K562 (cell line): ENCODE results near the gene FUT2. TPM values are rescaled to one million over a fixed set of nuclear protein-coding genes. Genes with fewer than 3 reads are reported as not detected.
A peak's percentile ranks its signal among the peaks of the same experiment; 100 is the strongest.

Experiments used
- JUNB ChIP-seq: fragments of 450-650 bp; formaldehyde crosslinking; conservative IDR thresholded peaks from 2 replicates; pipeline ENCODE4 v1.4.0; 2020; ENCODE audit warnings: mild to moderate bottlenecking
- KDM1A ChIP-seq, 2 experiments: fragments of 450-650 bp; IDR thresholded peaks; 2 replicates each; pipeline ENCODE4 v1.6.1; 2016; ENCODE audit warnings: mild to moderate bottlenecking in 2 of 2
- MTA1 ChIP-seq: fragments of 450-650 bp; IDR thresholded peaks from 2 replicates; pipeline ENCODE4 v1.6.1; 2017; ENCODE audit warnings: borderline replicate concordance
- MXI1 ChIP-seq: IDR thresholded peaks from 2 replicates; pipeline ENCODE4 v1.6.1; 2011; ENCODE audit warnings: low read depth, mild to moderate bottlenecking, improper control_type of control experiment, low read length
- NFRKB ChIP-seq: fragments of 450-650 bp; IDR thresholded peaks from 2 replicates; pipeline ENCODE4 v1.6.1; 2016; ENCODE audit warnings: low read depth
- OTX1 ChIP-seq: fragments of 450-650 bp; formaldehyde crosslinking; IDR thresholded peaks from 2 replicates; pipeline ENCODE4 v1.4.0; 2022; ENCODE audit warnings: mild to moderate bottlenecking
- ZNF23 ChIP-seq: fragments of 250-450 bp; sonication (Bioruptor Pico); IDR thresholded peaks from 2 replicates; pipeline ENCODE4 v1.4.0; 2020; ENCODE audit warnings: mild to moderate bottlenecking
- ZNF436 ChIP-seq: fragments of 250-450, 450-650 bp; sonication (Bioruptor Pico); formaldehyde crosslinking; IDR thresholded peaks from 2 replicates; pipeline ENCODE4 v1.7.0; 2020; ENCODE audit warnings: mild to moderate bottlenecking
- ZNF584 ChIP-seq: fragments of 200-800 bp; sonication (Bioruptor generic); IDR thresholded peaks from 2 replicates; pipeline ENCODE4 v1.6.1; 2016; ENCODE audit warnings: low read depth, mild to moderate bottlenecking, missing genetic modification characterization, missing compliant biosample characterization
- polyA plus RNA-seq, 8 experiments: library from polyadenylated mRNA; depleted of rRNA in 4 of 8; stranded (reverse) in 5 of 8; unstranded in 3 of 8; fragments of >200 nt; fragmentation: Nextera tagmentation in 2 of 8; fragmentation: Illumina TruSeq in 1 of 8; extraction: Ambion mirVana in 2 of 8; extraction: Trizol in 1 of 8; gene quantifications; 2 replicates each; pipeline versions ENCODE4 v1.2.1 to v1.2.3, GENCODE V29; 2011 to 2014; ENCODE audit warnings: inconsistent platforms in 1 of 8, missing spikeins in 1 of 8
- total RNA-seq, 7 experiments: library from RNA; depleted of rRNA in 6 of 7; stranded (reverse); fragments of >200 nt in 6 of 7; fragmentation: Illumina TruSeq in 2 of 7; extraction: Trizol in 2 of 7; gene quantifications; 2 replicates each; pipeline versions ENCODE4 v1.2.1 to v1.2.3, GENCODE V29; 2011 to 2021; ENCODE audit warnings: low replicate concordance in 1 of 7
- TF ChIP-seq, protein P1 (sequence below): conservative IDR thresholded peaks from 2 replicates; pipeline ENCODE4 v1.6.1; 2011; ENCODE audit warnings: low read depth, mild to moderate bottlenecking, low read length; ENCODE audit not compliant: control insufficient read depth
- TF ChIP-seq, protein P2 (sequence below): fragments of 200-600 bp; sonication (generic); IDR thresholded peaks from one replicate; pipeline ENCODE4 v1.6.1; 2012; ENCODE audit warnings: mild to moderate bottlenecking, low read depth, low read length, inconsistent platforms

FUT2 gene
- total and polyA plus RNA-seq, 9 of the 15 experiments (the other 6 are each of a cell fraction or from before 2014, with no cell fraction given) = 0.03 to 0.04 TPM; not detected in 7

DNA sequence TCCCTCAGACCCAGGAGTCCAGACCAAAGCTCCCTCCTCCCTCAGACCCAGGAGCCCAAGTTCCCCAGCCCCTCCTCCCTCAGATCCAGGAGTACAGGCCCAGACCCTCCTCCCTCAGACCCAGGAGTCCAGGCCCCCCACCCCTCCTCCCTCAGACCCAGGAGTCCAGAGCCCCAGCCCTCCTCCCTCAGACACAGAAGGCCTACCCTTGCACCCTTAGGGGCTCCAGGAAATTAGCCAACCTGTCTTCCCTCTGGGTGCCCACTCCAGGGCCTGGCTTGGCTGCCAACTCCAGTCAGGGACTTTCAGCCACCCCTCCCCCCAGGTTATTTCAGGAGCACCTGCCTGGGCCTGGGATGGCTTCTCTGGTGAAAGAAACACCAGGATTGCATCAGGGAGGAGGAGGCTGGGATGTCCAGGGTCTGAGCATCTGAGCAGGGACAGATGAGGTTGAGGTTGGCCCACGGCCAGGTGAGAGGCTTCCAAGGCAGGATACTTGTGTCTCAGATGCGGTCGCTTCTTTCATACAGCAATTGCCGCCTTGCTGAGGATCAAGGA, 59.4 kb downstream of the FUT2 start, which contains the start of gene FGF21 (continued):
- TF ChIP-seq ZNF584 (CRISPR knock-in tag) (no peak), MXI1 (no peak), NFRKB (peak; percentile 85), JUNB (CRISPR knock-in tag) (no peak), OTX1 (no peak), ZNF23 (CRISPR knock-in tag) (no peak), KDM1A (IDR thresholded peaks at IDR 0.05) (no peak), ZNF436 (CRISPR knock-in tag) (peak; percentile 41; the same call in 1 of the 2 replicates), MTA1 (no peak)
- TF ChIP-seq, protein P1, sequence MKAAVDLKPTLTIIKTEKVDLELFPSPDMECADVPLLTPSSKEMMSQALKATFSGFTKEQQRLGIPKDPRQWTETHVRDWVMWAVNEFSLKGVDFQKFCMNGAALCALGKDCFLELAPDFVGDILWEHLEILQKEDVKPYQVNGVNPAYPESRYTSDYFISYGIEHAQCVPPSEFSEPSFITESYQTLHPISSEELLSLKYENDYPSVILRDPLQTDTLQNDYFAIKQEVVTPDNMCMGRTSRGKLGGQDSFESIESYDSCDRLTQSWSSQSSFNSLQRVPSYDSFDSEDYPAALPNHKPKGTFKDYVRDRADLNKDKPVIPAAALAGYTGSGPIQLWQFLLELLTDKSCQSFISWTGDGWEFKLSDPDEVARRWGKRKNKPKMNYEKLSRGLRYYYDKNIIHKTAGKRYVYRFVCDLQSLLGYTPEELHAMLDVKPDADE = no peak
- TF ChIP-seq, protein P2, sequence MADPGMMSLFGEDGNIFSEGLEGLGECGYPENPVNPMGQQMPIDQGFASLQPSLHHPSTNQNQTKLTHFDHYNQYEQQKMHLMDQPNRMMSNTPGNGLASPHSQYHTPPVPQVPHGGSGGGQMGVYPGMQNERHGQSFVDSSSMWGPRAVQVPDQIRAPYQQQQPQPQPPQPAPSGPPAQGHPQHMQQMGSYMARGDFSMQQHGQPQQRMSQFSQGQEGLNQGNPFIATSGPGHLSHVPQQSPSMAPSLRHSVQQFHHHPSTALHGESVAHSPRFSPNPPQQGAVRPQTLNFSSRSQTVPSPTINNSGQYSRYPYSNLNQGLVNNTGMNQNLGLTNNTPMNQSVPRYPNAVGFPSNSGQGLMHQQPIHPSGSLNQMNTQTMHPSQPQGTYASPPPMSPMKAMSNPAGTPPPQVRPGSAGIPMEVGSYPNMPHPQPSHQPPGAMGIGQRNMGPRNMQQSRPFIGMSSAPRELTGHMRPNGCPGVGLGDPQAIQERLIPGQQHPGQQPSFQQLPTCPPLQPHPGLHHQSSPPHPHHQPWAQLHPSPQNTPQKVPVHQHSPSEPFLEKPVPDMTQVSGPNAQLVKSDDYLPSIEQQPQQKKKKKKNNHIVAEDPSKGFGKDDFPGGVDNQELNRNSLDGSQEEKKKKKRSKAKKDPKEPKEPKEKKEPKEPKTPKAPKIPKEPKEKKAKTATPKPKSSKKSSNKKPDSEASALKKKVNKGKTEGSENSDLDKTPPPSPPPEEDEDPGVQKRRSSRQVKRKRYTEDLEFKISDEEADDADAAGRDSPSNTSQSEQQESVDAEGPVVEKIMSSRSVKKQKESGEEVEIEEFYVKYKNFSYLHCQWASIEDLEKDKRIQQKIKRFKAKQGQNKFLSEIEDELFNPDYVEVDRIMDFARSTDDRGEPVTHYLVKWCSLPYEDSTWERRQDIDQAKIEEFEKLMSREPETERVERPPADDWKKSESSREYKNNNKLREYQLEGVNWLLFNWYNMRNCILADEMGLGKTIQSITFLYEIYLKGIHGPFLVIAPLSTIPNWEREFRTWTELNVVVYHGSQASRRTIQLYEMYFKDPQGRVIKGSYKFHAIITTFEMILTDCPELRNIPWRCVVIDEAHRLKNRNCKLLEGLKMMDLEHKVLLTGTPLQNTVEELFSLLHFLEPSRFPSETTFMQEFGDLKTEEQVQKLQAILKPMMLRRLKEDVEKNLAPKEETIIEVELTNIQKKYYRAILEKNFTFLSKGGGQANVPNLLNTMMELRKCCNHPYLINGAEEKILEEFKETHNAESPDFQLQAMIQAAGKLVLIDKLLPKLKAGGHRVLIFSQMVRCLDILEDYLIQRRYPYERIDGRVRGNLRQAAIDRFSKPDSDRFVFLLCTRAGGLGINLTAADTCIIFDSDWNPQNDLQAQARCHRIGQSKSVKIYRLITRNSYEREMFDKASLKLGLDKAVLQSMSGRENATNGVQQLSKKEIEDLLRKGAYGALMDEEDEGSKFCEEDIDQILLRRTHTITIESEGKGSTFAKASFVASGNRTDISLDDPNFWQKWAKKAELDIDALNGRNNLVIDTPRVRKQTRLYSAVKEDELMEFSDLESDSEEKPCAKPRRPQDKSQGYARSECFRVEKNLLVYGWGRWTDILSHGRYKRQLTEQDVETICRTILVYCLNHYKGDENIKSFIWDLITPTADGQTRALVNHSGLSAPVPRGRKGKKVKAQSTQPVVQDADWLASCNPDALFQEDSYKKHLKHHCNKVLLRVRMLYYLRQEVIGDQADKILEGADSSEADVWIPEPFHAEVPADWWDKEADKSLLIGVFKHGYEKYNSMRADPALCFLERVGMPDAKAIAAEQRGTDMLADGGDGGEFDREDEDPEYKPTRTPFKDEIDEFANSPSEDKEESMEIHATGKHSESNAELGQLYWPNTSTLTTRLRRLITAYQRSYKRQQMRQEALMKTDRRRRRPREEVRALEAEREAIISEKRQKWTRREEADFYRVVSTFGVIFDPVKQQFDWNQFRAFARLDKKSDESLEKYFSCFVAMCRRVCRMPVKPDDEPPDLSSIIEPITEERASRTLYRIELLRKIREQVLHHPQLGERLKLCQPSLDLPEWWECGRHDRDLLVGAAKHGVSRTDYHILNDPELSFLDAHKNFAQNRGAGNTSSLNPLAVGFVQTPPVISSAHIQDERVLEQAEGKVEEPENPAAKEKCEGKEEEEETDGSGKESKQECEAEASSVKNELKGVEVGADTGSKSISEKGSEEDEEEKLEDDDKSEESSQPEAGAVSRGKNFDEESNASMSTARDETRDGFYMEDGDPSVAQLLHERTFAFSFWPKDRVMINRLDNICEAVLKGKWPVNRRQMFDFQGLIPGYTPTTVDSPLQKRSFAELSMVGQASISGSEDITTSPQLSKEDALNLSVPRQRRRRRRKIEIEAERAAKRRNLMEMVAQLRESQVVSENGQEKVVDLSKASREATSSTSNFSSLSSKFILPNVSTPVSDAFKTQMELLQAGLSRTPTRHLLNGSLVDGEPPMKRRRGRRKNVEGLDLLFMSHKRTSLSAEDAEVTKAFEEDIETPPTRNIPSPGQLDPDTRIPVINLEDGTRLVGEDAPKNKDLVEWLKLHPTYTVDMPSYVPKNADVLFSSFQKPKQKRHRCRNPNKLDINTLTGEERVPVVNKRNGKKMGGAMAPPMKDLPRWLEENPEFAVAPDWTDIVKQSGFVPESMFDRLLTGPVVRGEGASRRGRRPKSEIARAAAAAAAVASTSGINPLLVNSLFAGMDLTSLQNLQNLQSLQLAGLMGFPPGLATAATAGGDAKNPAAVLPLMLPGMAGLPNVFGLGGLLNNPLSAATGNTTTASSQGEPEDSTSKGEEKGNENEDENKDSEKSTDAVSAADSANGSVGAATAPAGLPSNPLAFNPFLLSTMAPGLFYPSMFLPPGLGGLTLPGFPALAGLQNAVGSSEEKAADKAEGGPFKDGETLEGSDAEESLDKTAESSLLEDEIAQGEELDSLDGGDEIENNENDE = no peak
